IMR-90 (cell line): ENCODE measurements around the gene DVL2.

Source experiments
- CEBPB ChIP-seq: IDR thresholded peaks from 2 replicates; pipeline ENCODE4 v1.6.1; 2012; ENCODE audit warnings: low read depth, low read length, improper control_type of control experiment
- CTCF ChIP-seq: conservative IDR thresholded peaks from 2 replicates; pipeline ENCODE4 v1.5.1; 2012; ENCODE audit warnings: mild to moderate bottlenecking, low read depth, low read length, improper control_type of control experiment
- ELK1 ChIP-seq: fragments of 150-350 bp; IDR thresholded peaks from 2 replicates; pipeline ENCODE4 v1.6.1; 2016; ENCODE audit warnings: low read depth, mild to moderate bottlenecking, low read length, moderate library complexity, borderline replicate concordance
- MAFK ChIP-seq: IDR thresholded peaks from 2 replicates; pipeline ENCODE4 v1.6.1; 2012; ENCODE audit warnings: low read depth, low read length, improper control_type of control experiment
- MAZ ChIP-seq: IDR thresholded peaks from 2 replicates; pipeline ENCODE4 v1.6.1; 2012; ENCODE audit warnings: low read depth, mild to moderate bottlenecking, low read length, improper control_type of control experiment, moderate library complexity, borderline replicate concordance
- MXI1 ChIP-seq: IDR thresholded peaks from 2 replicates; pipeline ENCODE4 v1.6.1; 2012; ENCODE audit warnings: low read depth, mild to moderate bottlenecking, low read length, moderate library complexity, borderline replicate concordance
- POLR2A ChIP-seq: IDR thresholded peaks from 2 replicates; pipeline ENCODE4 v1.6.1; 2012; ENCODE audit warnings: mild to moderate bottlenecking, low read depth, low read length
- RFX5 ChIP-seq: IDR thresholded peaks from 2 replicates; pipeline ENCODE4 v1.8.0; 2012; ENCODE audit warnings: low read depth, mild to moderate bottlenecking, low read length, moderate library complexity
- USF2 ChIP-seq: fragments of 150-350 bp; IDR thresholded peaks from 2 replicates; pipeline ENCODE4 v1.6.1; 2017; ENCODE audit warnings: mild to moderate bottlenecking, antibody characterized with exemption, low read length, low read depth

- TF ChIP-seq POLR2A = no peak
- no peak for TF ChIP-seq RFX5
- no peak for TF ChIP-seq CTCF
- no peak for TF ChIP-seq MXI1
- no peak for TF ChIP-seq MAZ
- no peak for TF ChIP-seq MAFK
- TF ChIP-seq CEBPB = no peak
- no peak for TF ChIP-seq ELK1
- no peak for TF ChIP-seq USF2
Measured at GRCh38 chr17:7208754-7209460, 25.4 kb downstream of the DVL2 start.
